ENCODE results near the gene ACTR1A. TPM values are rescaled to one million over a fixed set of nuclear protein-coding genes. Genes with fewer than 3 reads are reported as not detected.

The ACTR1A gene
- total RNA-seq, 4 donors from 2014 or later, result 77.7 to 131 (median 106) TPM

DNA sequence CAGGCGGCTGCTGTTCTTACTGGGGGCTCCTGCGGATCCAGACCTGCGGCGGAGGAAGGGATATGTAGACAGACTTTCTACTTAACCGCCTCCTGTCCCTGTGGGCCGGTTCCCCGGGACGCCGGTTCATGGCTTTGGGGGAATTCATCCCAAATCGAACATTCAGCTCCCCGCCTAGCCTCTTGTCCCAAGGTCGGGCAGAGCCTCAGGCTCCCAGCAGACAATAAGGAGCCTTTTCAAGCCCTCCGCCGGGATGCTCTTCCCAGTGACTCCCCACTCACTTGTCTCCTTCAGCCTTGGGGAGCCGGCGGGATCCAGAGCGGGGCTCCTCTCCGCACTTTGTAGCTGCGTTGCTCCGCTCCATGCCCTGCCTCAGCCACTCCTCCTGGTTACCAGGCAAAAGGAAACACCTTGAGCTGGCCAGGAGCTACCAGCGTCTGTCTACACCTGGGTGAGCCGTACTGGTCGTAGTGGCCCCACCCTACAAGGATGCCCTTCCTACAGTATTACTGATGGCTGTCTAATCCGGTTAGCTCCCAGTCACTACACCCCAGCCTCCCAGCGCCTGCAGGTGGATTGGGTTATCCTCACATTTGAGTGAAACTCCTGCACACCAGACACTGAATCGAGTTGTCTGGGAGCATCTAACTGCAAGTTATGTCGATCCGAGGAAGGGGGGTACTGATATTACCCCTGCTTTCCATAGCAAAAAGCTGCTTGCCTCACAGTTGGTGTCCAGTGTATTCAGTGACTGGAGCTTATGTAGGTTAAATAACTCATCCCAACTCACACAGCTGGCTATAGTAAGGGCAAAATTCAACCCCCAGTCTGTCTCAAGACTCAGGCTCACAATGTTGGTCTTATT is 51.2 kb downstream of the ACTR1A start, which contains the start of gene C10orf95:
Gene C10orf95 (minus strand): TSS at position 439 of the 865 bp plus-strand sequence. CDS start 450 bp downstream, outside the sequence.
- H3K4me3 ChIP-seq (ENCODE audit: low read depth, poor library complexity, severe bottlenecking), result peak within 1 kb of the TSS; percentile 79
- DNase-seq (ENCODE audit: low spot score in 2 of 2), result peak in 1 of 2 donors; percentile 84
- 22 to 28% methylated on average over 19 to 28 of the region's 28 CpGs for WGBS, 2 donors
- TF ChIP-seq, protein P1, sequence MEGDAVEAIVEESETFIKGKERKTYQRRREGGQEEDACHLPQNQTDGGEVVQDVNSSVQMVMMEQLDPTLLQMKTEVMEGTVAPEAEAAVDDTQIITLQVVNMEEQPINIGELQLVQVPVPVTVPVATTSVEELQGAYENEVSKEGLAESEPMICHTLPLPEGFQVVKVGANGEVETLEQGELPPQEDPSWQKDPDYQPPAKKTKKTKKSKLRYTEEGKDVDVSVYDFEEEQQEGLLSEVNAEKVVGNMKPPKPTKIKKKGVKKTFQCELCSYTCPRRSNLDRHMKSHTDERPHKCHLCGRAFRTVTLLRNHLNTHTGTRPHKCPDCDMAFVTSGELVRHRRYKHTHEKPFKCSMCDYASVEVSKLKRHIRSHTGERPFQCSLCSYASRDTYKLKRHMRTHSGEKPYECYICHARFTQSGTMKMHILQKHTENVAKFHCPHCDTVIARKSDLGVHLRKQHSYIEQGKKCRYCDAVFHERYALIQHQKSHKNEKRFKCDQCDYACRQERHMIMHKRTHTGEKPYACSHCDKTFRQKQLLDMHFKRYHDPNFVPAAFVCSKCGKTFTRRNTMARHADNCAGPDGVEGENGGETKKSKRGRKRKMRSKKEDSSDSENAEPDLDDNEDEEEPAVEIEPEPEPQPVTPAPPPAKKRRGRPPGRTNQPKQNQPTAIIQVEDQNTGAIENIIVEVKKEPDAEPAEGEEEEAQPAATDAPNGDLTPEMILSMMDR (IDR thresholded peaks at IDR 0.05), result no peak
- no peak for TF ChIP-seq POLR2A (IDR thresholded peaks at IDR 0.05)
- intact Hi-C loops (cut with DNase I; ENCODE audit: low total_unique reads), result no loop called here

DNA sequence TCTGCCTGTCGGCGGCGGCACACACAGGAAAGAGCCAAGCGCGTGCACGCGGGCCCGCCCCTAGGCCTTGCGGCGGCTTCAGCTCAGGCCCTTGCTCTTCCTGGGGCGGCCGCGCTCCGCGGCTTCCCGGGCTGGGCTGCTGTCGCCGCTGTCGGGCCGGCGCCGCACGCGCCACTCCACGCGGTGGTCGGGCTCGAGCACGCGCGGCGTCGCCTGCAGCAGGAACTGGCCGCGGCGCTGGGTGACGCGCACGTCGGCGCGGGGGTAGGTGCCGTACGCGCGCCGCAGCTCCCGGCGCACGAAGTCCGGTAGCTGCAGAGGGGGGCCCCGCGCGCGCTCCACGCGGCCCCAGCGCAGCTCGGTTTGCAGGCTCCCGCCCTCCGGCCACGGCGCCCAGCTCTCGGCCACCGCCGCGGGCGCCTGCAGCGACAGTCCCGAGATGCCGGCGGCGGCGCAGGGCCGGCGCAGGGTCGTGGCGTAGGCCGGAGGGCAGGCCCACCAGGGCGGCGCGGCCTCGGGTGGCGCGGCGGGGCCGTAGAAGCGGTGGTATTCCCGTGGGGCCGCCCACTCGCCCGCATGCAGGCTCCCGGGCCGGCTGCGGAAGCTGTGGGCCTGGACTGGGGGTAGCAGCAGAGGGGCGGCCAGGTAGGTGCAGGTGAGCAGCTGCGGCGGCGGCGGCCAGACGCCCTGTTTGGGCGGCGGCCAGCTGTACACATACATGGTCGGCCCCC is 52.0 kb downstream of the ACTR1A start:
- TF ChIP-seq POLR2A (IDR thresholded peaks at IDR 0.05), result peak in 1 of 2 donors; percentile 6
- TF ChIP-seq, protein P1 (IDR thresholded peaks at IDR 0.05), result no peak
- peak; percentile 51 to 94 for DNase-seq (ENCODE audit: low spot score in 2 of 2)
- intact Hi-C loops (cut with DNase I; ENCODE audit: low total_unique reads), result no loop called here
- H3K4me3 ChIP-seq (ENCODE audit: low read depth, poor library complexity, severe bottlenecking), result peak overlapping the region; percentile 79
- 0 to 1% methylated on average over 5 to 46 of the region's 104 CpGs for WGBS, 2 donors

GRCh38 chr10:102450124-102450373 is 52.5 kb downstream of the ACTR1A start:
- TF ChIP-seq, protein P1 (IDR thresholded peaks at IDR 0.05), result no peak
- no peak for TF ChIP-seq POLR2A (IDR thresholded peaks at IDR 0.05)
- peak overlapping the region; percentile 79 for H3K4me3 ChIP-seq (ENCODE audit: low read depth, poor library complexity, severe bottlenecking)
- no peak for DNase-seq (ENCODE audit: low spot score in 2 of 2)
- intact Hi-C loops (cut with DNase I; ENCODE audit: low total_unique reads), result no loop called here
- 0% methylated on average over 6 to 11 of the region's 11 CpGs for WGBS, 2 donors

DNA sequence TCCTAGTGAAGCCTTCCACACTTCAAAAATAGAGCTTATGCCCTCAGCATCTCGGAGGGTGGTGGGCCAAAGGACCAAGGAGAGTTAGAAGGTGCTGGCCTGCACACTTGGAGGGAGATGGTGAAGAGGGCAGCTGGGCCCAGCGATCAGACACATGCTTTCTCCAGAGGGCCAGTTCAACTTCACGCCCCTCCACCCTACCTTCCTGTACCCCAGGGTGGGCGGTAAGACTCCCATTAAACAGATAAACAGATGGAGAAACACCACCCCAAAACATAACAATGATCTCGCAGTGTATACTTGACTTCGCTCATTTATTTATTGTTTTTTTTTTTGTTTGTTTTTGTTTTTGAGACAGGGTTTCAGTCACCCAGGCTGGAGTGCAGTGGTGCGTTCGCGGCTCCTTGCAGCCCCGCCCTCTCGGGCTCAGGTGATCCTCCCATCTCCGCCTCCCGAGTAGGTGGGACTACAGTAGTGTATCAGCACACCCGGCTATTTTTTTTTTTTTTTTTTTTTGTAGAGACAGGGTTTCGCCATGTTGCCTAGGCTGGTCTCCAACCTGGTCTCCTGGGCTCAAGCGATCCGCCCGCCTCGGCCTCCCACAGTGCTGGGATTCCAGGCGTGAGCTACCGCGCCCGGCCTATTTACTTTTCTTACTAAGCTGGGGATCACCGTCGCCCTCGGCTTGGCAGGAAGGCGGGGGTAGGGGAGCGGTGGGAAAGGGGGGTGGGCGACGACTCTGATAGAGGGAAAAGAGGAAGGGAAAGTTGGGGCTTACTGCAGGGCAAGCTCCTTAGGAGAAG is 53.0 kb downstream of the ACTR1A start:
- peak overlapping the region; percentile 79 for H3K4me3 ChIP-seq (ENCODE audit: low read depth, poor library complexity, severe bottlenecking)
- no peak for TF ChIP-seq POLR2A (IDR thresholded peaks at IDR 0.05)
- TF ChIP-seq, protein P1 (IDR thresholded peaks at IDR 0.05), result no peak
- 10 to 12% methylated on average over 30 of the region's 30 CpGs for WGBS, 2 donors
- intact Hi-C loops (cut with DNase I; ENCODE audit: low total_unique reads), result no loop called here
- DNase-seq (ENCODE audit: low spot score in 2 of 2), result peak; percentile 78 to 92

DNA sequence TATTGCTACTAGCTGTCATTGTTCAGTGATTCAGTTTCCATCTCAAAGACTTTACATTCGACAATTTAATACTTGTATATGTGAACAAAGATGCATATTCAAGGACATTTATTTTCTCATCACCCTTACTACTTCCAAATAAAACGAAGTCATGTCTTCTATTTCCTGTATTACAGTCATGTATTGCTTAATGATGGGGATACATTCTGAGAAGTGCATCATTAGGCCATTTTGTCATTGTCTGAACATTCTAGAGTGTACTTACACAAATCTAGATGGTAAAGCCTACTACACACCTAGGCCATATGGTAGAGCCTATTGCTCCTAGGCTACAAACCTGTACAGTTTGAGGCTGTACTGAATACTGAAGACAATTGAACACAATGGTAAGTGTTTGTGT is 57.7 kb downstream of the ACTR1A start:
- intact Hi-C loops (cut with DNase I; ENCODE audit: low total_unique reads), result no loop called here
- TF ChIP-seq POLR2A (IDR thresholded peaks at IDR 0.05), result no peak
- TF ChIP-seq, protein P1 (IDR thresholded peaks at IDR 0.05), result no peak
- no peak overlapping the region for H3K4me3 ChIP-seq (ENCODE audit: low read depth, poor library complexity, severe bottlenecking)
- no peak for DNase-seq (ENCODE audit: low spot score in 2 of 2)
- 77 to 83% methylated on average over 2 of the region's 2 CpGs for WGBS, 2 donors
